ENCODE measurements around the gene KIF6.

GRCh38 chr6:39685938-39686337 lies 39.3 kb downstream of the KIF6 start:
- TF ChIP-seq CTCF (IDR thresholded peaks at IDR 0.05) (no peak), POLR2A (IDR thresholded peaks at IDR 0.05) (no peak)
